HL-60 (cell line): ENCODE measurements around the gene DIAPH2.

Experiments
- GABPA ChIP-seq: IDR thresholded peaks from 2 replicates; pipeline ENCODE4 v1.6.1; 2012; ENCODE audit warnings: low read depth
- POLR2AphosphoS5 ChIP-seq: IDR thresholded peaks from 2 replicates; pipeline ENCODE4 v1.6.1; 2012; ENCODE audit warnings: low read depth
- TF ChIP-seq, protein P1 (sequence below): IDR thresholded peaks from one replicate; pipeline ENCODE4 v1.5.1; 2011; ENCODE audit warnings: low read length, control low read depth, inconsistent platforms; ENCODE audit not compliant: insufficient read depth
- TF ChIP-seq, protein P2 (sequence below): IDR thresholded peaks from 2 replicates; pipeline ENCODE4 v1.6.1; 2012; ENCODE audit warnings: low read depth; ENCODE audit not compliant: insufficient replicate concordance

GRCh38 chrX:97628807-97629596 lies 944.4 kb downstream of the DIAPH2 start:
- TF ChIP-seq, protein P1, sequence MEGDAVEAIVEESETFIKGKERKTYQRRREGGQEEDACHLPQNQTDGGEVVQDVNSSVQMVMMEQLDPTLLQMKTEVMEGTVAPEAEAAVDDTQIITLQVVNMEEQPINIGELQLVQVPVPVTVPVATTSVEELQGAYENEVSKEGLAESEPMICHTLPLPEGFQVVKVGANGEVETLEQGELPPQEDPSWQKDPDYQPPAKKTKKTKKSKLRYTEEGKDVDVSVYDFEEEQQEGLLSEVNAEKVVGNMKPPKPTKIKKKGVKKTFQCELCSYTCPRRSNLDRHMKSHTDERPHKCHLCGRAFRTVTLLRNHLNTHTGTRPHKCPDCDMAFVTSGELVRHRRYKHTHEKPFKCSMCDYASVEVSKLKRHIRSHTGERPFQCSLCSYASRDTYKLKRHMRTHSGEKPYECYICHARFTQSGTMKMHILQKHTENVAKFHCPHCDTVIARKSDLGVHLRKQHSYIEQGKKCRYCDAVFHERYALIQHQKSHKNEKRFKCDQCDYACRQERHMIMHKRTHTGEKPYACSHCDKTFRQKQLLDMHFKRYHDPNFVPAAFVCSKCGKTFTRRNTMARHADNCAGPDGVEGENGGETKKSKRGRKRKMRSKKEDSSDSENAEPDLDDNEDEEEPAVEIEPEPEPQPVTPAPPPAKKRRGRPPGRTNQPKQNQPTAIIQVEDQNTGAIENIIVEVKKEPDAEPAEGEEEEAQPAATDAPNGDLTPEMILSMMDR, result no peak
- no peak for TF ChIP-seq POLR2AphosphoS5
- TF ChIP-seq, protein P2, sequence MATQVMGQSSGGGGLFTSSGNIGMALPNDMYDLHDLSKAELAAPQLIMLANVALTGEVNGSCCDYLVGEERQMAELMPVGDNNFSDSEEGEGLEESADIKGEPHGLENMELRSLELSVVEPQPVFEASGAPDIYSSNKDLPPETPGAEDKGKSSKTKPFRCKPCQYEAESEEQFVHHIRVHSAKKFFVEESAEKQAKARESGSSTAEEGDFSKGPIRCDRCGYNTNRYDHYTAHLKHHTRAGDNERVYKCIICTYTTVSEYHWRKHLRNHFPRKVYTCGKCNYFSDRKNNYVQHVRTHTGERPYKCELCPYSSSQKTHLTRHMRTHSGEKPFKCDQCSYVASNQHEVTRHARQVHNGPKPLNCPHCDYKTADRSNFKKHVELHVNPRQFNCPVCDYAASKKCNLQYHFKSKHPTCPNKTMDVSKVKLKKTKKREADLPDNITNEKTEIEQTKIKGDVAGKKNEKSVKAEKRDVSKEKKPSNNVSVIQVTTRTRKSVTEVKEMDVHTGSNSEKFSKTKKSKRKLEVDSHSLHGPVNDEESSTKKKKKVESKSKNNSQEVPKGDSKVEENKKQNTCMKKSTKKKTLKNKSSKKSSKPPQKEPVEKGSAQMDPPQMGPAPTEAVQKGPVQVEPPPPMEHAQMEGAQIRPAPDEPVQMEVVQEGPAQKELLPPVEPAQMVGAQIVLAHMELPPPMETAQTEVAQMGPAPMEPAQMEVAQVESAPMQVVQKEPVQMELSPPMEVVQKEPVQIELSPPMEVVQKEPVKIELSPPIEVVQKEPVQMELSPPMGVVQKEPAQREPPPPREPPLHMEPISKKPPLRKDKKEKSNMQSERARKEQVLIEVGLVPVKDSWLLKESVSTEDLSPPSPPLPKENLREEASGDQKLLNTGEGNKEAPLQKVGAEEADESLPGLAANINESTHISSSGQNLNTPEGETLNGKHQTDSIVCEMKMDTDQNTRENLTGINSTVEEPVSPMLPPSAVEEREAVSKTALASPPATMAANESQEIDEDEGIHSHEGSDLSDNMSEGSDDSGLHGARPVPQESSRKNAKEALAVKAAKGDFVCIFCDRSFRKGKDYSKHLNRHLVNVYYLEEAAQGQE, result no peak
- TF ChIP-seq GABPA, result no peak
